Activated naive CD8-positive, alpha-beta T cell treated with anti-CD3 and anti-CD28 coated beads, Interleukin-2, amount 50 U/mL, for 16 hours (primary cell): ENCODE measurements around the gene TIMP3.
"Not testable (repeated sequence)": the region's sequence is repeated elsewhere in the genome, so short reads cannot be mapped to it uniquely, and the experiment has no call there.

ENCODE experiments used
- DNase-seq: peaks from one replicate; pipeline ENCODE4 v3.0.0-alpha.2; 2020; ENCODE audit warnings: low read depth, low spot score

Gene TIMP3

DNA sequence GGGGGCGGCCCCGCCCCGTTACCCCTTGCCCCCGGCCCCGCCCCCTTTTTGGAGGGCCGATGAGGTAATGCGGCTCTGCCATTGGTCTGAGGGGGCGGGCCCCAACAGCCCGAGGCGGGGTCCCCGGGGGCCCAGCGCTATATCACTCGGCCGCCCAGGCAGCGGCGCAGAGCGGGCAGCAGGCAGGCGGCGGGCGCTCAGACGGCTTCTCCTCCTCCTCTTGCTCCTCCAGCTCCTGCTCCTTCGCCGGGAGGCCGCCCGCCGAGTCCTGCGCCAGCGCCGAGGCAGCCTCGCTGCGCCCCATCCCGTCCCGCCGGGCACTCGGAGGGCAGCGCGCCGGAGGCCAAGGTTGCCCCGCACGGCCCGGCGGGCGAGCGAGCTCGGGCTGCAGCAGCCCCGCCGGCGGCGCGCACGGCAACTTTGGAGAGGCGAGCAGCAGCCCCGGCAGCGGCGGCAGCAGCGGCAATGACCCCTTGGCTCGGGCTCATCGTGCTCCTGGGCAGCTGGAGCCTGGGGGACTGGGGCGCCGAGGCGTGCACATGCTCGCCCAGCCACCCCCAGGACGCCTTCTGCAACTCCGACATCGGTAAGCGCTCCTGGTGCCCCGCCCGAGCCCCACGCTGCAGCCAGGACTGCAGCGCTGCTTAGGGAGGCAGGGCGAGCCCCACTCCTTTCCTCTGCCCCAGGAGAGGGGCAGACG, at the start of gene TIMP3:
Gene TIMP3, plus strand, starts transcription at position 169 of the 700 bp plus-strand sequence. Its CDS starts 297 bp downstream, at position 466.
- DNase-seq = no peak

DNA sequence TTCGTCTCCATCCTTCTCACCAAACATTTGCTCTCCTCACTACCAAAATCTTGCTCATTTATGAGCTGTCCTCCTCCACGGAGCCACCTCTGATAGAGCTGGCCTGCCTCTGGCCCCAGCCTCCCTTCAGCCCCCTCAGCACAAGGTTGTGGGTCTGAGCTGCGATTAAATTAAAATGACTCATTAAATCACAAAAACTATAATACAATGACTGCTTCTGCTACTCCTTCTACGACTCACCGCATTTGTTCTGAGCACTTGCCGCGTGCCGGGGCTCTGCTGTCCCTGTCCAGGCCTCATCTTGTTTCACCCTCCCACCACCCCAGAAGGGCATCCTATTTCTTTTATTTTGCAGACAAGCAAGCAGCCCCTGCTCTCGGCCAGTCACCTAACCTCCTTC, 49.2 kb upstream of the TIMP3 start:
- no peak for DNase-seq

- no peak for DNase-seq
Measured at GRCh38 chr22:32752816-32753520, 48.5 kb upstream of the TIMP3 start.

- no peak for DNase-seq
Measured at GRCh38 chr22:32753591-32753990, 47.9 kb upstream of the TIMP3 start.

GRCh38 chr22:32754413-32755041, 47.0 kb upstream of the TIMP3 start:
- no peak for DNase-seq

DNA sequence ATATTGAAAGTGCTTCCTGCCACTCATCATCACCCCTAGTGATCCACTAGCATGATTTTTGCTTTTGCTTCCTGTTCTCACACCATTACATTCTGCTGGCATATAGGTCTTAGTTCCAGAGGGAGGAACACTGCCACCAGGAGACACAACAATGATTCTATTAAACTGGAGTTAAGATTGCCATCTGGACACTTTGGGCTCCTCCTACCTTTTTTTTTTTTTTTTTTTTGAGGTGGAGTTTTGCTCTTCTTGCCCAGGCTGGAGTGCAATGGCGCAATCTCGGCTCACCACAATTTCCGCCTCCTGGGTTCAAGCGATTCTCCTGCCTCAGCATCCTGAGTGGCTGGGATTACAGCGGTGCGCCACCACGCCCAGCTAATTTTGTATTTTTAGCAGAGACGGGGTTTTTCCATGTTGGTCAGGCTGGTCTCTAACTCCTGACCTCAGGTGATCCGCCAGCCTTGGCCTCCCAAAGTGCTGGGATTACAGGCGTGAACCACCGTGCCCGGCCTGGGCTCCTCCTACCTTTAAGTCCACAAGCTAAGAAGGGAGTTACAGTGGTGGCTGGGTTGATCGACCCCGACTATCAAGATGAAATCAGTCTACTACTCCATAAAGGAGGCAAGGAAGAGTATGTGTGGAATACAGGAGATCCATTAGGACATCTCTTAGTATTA, 44.3 kb upstream of the TIMP3 start:
- DNase-seq = not testable (repeated sequence)

GRCh38 chr22:32758866-32759385, 42.6 kb upstream of the TIMP3 start:
- DNase-seq = no peak

- no peak for DNase-seq
Measured at GRCh38 chr22:32760396-32760795, 41.1 kb upstream of the TIMP3 start.

- DNase-seq = no peak
Measured at GRCh38 chr22:32760815-32761214, 40.7 kb upstream of the TIMP3 start.

DNA sequence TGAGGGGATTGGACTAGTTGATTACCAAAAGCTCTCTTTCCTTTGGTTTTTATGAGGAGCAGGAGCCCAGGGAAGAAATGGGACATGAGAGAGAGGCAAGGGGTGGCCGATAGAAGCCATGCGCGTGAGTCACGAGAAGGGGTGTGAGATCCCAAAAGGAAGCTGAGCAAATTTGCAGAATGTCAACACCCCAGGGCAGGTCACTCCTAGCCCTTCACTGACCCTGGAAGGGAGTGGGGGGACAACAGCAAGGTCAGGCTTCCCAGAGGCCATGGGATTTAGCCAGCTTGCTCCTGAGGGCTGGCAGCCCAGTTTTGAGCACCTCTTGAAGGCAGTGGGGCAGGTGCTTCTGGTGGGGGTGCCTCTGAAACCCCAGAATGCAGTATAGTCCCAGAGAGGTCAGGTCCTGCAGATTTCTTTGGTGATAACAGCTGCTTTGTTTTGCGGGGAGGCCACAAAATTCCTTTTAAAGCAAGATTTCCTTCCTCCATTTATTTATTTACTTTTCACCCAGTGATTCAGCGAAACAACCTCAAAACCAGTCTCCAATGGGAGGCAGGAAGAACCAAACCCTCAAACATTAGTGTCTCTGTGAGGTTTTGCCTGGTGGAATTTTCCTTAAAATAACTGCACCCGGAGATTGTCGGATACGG, 40.1 kb upstream of the TIMP3 start:
- no peak for DNase-seq

- no peak for DNase-seq
Measured at GRCh38 chr22:32764330-32765131, 37.0 kb upstream of the TIMP3 start.

GRCh38 chr22:32765132-32765618, 36.3 kb upstream of the TIMP3 start:
- no peak for DNase-seq

DNA sequence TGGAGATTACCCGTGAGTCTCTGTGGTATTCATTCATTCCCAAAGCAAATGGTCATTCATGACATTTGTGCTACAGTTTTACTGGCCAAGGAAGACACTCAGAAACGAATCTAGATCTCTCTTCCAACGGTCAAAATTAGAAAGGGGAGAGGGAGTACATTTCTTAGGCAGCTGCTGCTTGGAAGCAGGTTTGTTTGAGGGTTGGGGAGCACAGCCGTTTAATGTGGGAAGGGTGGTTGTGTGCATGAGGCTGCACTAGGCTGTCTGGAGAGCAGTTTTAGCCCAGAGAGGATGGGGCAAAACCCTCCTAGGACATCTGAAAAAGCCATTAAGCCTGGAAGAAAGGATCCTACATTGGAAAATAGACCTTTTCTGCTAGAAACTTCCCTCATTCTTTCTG, 29.7 kb upstream of the TIMP3 start:
- no peak for DNase-seq

DNA sequence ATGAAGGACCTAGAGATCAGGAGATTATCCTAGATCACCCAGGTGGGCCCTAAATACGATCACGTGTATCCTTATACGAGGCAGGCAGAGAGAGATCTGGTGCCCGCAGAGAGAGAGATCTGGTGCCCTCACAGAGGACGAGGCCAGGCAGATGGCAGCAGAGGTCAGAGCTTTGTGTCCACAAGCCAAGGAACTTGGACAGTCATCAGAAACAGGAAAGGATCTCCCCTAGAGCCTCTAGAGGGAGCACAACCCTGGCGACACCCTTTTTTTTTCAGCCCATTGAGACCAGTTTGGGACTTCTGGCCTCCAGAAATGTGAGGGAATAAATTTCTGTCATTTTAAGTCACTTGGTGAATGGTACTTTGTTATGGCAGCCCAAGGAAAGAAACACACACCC, 25.5 kb upstream of the TIMP3 start:
- DNase-seq = no peak

DNA sequence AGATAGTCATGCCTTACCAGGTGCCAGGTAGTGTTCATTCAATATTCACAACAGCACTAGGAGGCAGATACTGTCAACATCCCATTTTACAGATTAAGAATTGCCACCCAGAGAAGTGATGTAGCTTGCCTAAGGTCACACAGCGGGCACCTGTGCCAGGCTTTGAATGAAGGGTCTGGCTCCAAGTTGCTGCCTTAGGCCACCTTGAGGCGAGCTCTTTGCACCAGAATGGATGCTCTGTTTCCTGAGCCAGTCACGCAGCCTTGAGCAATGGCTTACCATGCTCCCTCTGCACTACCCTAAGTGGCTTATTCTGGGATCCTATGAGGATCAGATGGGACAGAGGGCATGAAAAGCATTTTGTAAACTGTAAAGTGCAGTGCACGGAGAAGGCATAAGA, 25.1 kb upstream of the TIMP3 start:
- DNase-seq = no peak

DNA sequence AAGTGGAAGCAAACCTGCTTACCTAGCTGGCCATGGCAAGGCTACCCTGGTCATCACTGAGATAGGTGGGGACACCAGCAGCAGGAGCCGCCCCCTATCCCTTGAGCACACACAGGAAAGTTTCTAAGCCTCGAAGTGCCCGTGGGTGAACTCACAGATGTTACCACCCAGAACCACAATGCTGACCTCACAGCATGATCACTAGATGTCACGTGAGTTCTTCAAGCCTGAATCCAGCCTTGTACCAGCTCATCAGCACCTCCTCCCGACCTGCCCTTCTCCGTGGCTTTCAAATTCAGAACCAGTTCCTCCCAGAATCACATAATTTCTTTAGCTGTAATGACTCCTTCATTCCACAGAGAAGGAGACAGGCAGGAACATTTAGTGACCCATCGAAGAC, 24.7 kb upstream of the TIMP3 start:
- no peak for DNase-seq

DNA sequence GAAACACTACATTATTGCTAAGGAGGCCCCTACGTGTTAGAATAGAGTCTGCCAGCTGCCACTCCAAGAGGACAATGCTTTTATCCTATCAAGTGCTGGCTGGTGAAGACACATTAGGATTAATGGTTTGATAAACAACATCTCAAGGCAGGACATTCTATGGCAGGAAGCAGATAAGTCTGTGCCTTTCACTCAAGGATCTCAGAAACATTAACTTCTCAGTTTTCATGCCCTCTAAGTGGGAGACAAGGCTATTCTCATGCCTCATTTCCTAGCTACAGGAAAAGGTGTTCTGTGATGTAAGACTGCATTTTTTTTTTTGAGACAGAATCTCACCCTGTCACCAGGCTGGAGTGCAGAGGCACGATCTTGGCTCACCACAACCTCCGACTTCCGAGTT, 23.5 kb upstream of the TIMP3 start:
- DNase-seq = no peak

DNA sequence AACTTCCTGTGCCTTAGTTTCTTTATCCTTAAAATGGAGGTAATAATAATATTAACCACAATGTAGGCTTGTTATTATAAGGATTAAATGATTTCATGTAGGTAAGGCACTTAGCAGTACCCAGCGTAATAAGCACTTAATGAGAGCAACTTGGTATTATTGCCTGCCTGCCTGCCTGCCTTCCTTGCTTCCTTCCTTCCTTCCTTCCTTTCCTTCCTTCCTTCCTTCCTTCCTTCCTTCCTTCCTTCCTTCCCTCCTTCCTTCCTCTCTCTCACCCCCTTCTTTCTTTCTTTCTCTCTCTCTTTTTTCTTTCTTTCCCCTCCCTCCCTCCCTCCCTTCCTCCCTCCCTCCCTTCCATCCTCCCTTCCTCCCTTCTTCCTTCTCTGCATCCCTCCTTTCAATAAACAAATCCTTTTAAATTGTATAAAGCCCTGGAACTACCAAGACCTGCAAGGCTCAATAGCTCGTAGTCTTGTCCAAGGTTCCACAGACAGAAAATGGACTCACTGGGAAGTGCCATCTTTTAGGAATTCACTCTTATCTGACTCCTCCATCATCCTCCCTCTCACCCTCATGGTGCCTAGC, 20.7 kb upstream of the TIMP3 start:
- no peak for DNase-seq

DNA sequence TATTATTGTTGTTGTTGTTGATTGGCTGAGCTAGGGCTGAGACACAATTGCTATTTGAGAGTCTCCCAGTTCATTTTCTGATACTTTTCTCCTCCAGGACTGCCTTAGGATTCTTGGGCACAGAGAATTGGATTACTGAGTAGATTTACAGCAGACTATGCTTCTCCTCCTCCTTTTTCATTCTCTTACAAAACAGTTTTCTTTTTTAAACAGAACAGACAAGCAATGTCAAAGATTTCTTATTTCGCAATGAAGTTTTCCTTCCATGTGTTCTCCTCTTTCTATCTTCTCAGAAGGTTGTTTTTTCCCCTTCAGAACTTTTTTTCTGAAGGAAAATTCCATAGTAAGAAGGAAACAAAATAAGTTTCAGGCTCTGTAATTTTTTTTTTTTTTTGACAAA, 19.8 kb upstream of the TIMP3 start:
- DNase-seq = no peak

- DNase-seq = no peak
Measured at GRCh38 chr22:32785321-32786026, 16.0 kb upstream of the TIMP3 start.
